Mesodermal cell (in vitro differentiated cells): ENCODE results near the gene NREP.

ENCODE experiments used
- H3K27ac ChIP-seq: 2 replicates; pipeline ENCODE4 v1.7.0; 2013; ENCODE audit warnings: mild to moderate bottlenecking, low read depth, low read length, moderate library complexity; ENCODE audit not compliant: severe bottlenecking
- H3K36me3 ChIP-seq: 2 replicates; pipeline ENCODE4 v1.7.1; 2013; ENCODE audit warnings: mild to moderate bottlenecking, low read length, moderate library complexity; ENCODE audit not compliant: control insufficient read depth, insufficient read depth
- H3K4me1 ChIP-seq: one replicate; pipeline ENCODE4 v1.7.1; 2013; ENCODE audit warnings: mild to moderate bottlenecking, low read length; ENCODE audit not compliant: insufficient read depth, control insufficient read depth, poor library complexity, severe bottlenecking
- H3K4me3 ChIP-seq: 2 replicates; pipeline ENCODE4 v1.7.0; 2013; ENCODE audit warnings: low read length, control low read depth, mild to moderate bottlenecking; ENCODE audit not compliant: insufficient read depth, poor library complexity, severe bottlenecking; ENCODE audit errors: extremely low read depth
- H3K9me3 ChIP-seq: 2 replicates; pipeline ENCODE4 v1.7.1; 2013; ENCODE audit warnings: mild to moderate bottlenecking, low read length, moderate library complexity; ENCODE audit not compliant: control insufficient read depth
- WGBS, 2 experiments: methylation state at CpG; one replicate each; pipeline ENCODE4 v1.1.5; 2013; ENCODE audit warnings: missing lambda C conversion rate in 2 of 2; ENCODE audit not compliant: insufficient coverage in 2 of 2; 5-methylcytosine and 5-hydroxymethylcytosine counted together

Gene NREP

DNA sequence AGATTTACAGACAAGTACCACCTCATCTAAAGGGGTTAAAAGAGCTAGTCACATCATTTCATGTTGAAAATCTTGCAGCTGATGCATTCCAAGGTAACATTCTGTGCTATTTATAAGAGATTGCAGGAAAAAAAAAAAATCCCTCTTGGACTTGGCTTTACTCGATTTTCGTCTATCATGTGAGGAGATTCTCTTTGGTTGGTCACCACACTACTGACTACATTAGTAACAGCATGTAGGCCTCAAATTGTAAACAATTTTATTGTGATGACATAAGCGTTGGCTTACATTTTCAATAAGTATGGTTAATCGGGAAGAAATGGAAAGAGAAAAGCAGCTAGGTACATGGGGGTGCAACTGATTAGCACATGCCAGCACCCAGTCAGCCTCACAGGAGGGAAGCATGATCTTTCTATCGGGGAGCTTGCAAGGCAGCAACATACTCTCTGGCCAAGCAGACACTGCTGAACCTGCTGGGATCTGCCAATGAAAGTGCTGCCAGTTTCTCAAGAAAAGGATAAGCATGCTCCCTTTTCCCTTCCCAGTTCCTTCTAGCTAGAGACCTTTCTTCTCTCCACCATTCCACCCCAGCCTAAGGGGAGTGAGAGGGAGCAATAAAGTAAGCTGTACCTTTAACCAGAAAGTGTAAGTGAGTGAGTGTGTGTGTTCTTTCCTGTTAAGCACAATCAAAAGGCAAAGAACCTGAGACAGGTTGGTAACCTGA, 7.5 kb downstream of the NREP start:
- WGBS, 2 experiments = 97 to 98% methylated on average over 3 of the region's 5 CpGs
- Histone ChIP-seq H3K4me1 (peaks cover 2% of the 10 kb centered on the region), H3K4me3 (no peak overlapping the region), H3K36me3 (peaks cover 41% of the 10 kb centered on the region), H3K27ac (no peak overlapping the region), H3K9me3 (no peaks in the 10 kb centered on the region)

DNA sequence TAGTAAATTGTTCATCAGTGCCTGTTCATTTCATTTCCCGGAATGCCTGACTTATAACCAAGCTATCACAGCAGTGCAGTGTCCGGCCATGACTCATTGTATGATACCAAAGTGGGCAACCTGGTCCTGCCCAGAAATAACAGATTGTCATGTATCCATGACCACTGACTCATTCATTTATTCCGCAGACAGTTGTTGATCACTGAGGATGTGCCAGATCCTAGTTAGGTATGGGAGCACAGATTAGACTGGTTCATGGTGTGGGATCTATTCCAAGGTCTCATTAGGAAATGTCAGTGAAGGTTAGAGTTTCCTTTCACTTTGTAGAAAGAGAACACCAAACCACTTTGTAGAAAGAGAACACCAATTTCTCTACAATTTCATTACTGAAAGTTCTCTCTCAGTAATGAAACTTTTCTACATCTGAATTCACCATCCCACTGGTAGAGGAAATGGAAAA, 8.7 kb downstream of the NREP start:
- H3K27ac ChIP-seq = no peak overlapping the region
- peaks cover 35% of the 10 kb centered on the region for H3K36me3 ChIP-seq
- no peaks in the 10 kb centered on the region for H3K9me3 ChIP-seq
- H3K4me3 ChIP-seq = no peak overlapping the region
- WGBS, 2 experiments = 100% methylated on average over 2 of the region's 3 CpGs
- H3K4me1 ChIP-seq = peaks cover 4% of the 10 kb centered on the region

DNA sequence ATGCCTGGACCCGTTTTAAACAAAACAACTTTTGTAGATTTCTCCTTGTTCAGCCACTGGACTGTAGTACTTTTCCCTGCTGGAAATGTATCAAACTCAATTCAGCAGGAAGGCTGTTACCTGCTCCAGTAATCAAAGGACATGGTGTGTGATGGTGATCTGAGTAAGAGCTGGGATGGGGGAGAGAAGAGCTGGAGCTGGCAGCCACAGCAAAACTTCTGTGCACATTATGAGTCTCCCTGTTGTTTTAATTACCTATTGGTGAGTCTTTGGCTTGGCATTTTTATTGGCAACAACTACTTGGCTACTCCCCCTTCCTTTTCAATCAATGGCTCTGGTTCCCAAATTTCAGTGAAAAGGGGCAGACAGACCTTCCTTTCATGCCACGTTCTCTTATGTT, 9.7 kb downstream of the NREP start:
- Histone ChIP-seq H3K27ac (no peak overlapping the region), H3K36me3 (peaks cover 39% of the 10 kb centered on the region), H3K4me3 (no peak overlapping the region), H3K9me3 (no peaks in the 10 kb centered on the region), H3K4me1 (peaks cover 4% of the 10 kb centered on the region)
- WGBS, 2 experiments = 100% methylated on average over 1 of the region's 2 CpGs; no CpG with 5 or more reads in 1 of the 2 experiments

DNA sequence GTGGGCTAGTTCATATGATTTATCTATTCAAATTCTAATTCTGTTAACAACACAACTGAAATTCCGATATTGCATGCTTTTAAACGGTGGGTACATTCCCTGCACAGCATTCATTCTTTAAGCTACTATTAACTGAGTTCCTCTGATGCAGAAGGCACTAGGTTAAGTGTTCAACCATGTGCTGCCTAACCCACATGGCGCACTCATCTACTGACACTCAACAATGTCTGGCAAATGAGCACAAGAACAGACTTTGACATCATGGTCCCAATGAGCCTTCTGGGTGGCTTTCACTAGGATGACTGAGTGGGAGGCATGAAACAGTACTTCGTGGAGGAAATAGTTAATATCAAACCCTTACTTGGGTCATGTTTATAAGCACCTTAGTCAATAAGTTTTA, 10.2 kb downstream of the NREP start:
- 88 to 94% methylated on average over 2 to 3 of the region's 4 CpGs for WGBS, 2 experiments
- no peak overlapping the region for H3K4me3 ChIP-seq

DNA sequence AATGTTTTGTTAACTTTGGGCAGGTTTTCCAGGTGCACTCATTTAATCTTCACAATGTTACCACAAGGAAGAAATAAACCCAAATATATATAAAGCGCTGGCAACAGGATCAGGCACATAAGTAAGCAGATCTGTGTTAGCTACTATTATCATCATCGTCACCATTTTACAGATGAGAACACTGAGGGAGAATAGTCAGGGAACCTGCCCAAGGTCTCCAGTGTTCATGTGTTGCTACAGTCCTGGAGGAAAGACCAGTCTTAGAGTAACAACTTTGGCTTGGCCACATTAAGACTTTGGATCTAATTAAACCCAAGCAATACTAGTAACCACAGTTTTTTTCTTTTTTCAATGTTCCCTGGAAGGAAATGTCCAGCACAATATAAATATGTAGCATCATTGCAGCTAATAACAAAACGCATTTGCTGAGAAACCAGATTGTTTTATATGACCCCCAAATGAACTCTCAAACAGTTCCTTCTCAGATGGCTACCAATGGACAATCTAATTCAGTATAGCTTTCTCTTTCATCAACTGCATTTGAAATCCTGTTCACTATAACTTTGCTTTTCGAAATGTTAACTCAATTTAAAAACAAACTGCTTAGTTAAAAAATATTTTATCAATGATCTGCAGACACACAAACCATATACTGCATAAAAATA, 11.8 kb downstream of the NREP start:
- Histone ChIP-seq H3K9me3 (no peaks in the 10 kb centered on the region), H3K4me3 (no peak overlapping the region), H3K36me3 (peaks cover 25% of the 10 kb centered on the region), H3K4me1 (peaks cover 4% of the 10 kb centered on the region), H3K27ac (no peak overlapping the region)
- WGBS, 2 experiments = 82 to 100% methylated on average over 2 of the region's 4 CpGs

More for the DNA sequence above, 10.2 kb downstream of the NREP start:
- peaks cover 35% of the 10 kb centered on the region for H3K36me3 ChIP-seq
- H3K27ac ChIP-seq = no peak overlapping the region
- H3K9me3 ChIP-seq = no peaks in the 10 kb centered on the region
- peaks cover 4% of the 10 kb centered on the region for H3K4me1 ChIP-seq

DNA sequence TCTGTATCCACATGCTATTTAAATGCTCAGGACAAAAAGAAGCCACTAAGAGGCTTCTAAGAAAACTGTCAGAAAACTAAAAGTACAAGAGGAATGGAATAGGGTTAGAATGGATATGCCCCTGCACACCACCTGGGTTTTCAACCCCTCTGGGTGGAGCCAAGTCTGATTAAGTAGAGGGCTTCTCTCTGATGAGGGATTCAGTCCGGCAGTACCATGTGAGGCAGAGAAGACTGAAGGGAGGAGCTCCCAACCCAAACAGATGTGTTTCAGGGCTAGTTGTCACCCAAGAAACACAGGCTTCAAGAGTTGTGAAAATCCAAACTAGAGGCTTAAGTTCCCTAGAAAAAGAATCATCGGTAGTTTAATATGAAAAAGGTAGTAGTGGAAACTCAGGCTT, 12.5 kb downstream of the NREP start:
- 50 to 100% methylated on average over 1 of the region's 2 CpGs for WGBS, 2 experiments
- H3K36me3 ChIP-seq = peaks cover 18% of the 10 kb centered on the region

DNA sequence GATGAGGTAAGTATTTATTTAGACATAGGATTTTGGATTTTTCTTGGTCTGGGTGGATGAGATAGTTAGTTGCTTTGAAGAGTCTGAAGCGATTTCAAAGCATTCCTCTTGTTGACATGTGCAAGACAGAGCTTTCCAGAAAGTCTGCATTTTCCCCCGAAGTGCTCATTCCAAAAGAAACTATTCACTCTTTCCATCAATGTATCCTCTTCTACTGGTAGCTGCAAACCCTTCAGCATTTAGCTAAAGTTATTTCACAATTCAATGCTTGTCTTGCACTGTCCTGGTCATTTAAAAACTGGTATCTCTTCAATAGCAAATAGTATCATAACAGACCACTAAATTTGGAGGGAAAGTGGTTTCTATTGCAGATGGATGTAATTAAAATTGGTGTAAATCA, 13.0 kb downstream of the NREP start:
- Histone ChIP-seq H3K36me3 (peaks cover 13% of the 10 kb centered on the region), H3K4me3 (no peak overlapping the region), H3K9me3 (no peaks in the 10 kb centered on the region), H3K27ac (peak overlapping the region; percentile 31), H3K4me1 (peaks cover 4% of the 10 kb centered on the region)
- WGBS, 2 experiments = 72 to 83% methylated on average over 2 of the region's 2 CpGs

More for the DNA sequence above, 12.5 kb downstream of the NREP start:
- H3K27ac ChIP-seq = peak overlapping the region; percentile 31
- no peak overlapping the region for H3K4me3 ChIP-seq
- H3K4me1 ChIP-seq = peaks cover 4% of the 10 kb centered on the region
- no peaks in the 10 kb centered on the region for H3K9me3 ChIP-seq

DNA sequence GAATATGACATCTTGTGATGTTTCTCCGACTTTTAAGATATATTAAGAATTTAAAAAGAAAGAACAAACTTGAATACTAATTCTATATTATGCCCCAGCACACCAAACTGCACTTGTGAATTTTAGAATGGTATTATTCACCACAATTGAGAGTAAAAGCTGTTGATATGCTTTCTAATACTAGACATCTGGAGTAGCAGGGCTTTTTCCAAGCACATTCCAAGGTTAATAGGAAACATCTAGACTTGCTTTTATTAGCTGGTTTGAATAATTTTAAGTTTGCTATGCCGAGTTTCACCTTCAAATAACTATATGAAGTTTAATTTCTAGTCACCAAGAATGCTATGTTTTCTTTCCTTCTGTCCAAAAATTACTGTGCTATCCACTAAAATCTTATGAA, 13.5 kb downstream of the NREP start:
- Histone ChIP-seq H3K36me3 (peaks cover 8% of the 10 kb centered on the region), H3K4me3 (no peak overlapping the region), H3K27ac (no peak overlapping the region), H3K9me3 (no peaks in the 10 kb centered on the region), H3K4me1 (peaks cover 4% of the 10 kb centered on the region)
- no CpG with 5 or more reads among the region's 2 CpGs for WGBS, 2 experiments

DNA sequence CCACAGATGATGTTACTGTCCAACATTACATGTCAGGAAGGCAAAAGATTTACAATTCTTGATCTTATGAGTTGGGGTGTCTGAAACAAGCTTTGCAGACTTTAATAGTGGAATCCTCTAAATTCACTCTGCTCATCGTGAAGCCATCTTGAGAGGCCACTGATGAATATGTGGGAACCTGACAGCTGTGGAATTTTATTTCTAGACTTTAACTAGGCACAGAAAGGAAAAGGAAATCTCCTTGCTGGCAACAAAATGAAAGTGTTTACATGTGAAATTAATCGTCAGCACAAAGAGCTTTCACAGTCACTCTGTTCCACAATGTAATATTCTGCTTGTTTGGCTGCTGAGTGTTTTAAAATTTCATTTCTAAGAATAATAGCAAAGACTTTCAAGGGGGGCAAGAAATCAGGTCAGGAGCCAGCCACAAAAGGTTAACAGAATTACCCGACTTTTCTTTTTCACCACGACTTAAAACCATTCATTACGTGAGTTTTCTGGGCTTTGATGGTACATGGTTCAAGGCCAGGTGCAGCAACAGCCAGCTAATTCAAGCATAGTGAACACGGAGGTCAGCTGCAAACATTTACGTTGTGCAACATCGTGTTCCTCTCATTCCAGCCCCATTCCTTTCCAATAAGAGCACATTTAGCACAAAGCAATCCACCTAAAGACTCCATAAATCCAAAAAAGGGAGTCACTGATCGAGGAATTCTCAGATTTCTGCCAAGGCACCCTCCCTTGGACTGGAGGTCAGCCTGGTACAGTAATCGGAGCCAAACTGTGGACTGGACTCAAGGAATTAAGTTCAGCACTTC, 14.6 kb downstream of the NREP start:
- Histone ChIP-seq H3K4me3 (no peak overlapping the region), H3K4me1 (peaks cover 4% of the 10 kb centered on the region), H3K36me3 (peaks cover 4% of the 10 kb centered on the region), H3K9me3 (no peaks in the 10 kb centered on the region), H3K27ac (peak overlapping the region; percentile 11)
- WGBS, 2 experiments = 88 to 90% methylated on average over 8 to 9 of the region's 10 CpGs

DNA sequence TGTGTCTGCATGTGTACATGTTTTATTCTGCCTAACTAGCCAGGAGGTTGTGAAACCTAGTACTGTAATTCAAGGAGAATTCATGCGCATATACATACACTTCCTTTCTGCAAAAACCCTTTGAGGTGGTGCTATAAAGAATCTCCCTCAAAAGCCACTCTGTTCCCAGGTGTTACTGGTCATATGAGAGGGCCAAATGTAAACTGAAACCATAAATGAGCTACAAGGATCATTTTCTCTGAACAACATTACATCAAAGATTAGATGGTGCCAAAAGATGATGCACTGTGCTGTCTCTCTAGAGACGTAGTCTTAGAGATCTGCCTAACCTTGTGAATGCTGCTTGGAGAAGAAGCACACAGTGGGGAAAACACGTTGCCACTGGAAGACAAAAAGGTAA, 15.7 kb downstream of the NREP start:
- Histone ChIP-seq H3K9me3 (no peaks in the 10 kb centered on the region), H3K4me3 (no peak overlapping the region), H3K4me1 (peaks cover 4% of the 10 kb centered on the region), H3K36me3 (peaks cover 4% of the 10 kb centered on the region), H3K27ac (no peak overlapping the region)
- 72 to 73% methylated on average over 2 of the region's 3 CpGs for WGBS, 2 experiments
